Subcutaneous abdominal adipose tissue (tissue), 5 donors: Measurements from ENCODE around the gene FAM193A.
"Not testable (repeated sequence)": the region's sequence is repeated elsewhere in the genome, so short reads cannot be mapped to it uniquely, and the experiment has no call there.

Experiments used
- H3K27ac ChIP-seq: one replicate; pipeline ENCODE4 v1.7.0; 2013; ENCODE audit warnings: low read depth, mild to moderate bottlenecking, inconsistent platforms, low read length, moderate library complexity
- H3K27me3 ChIP-seq, 5 donors: one replicate each; pipeline ENCODE4 v1.7.0; 2013; ENCODE audit warnings: low read length in 5 of 5, inconsistent platforms in 1 of 5; ENCODE audit not compliant: control insufficient read depth in 5 of 5, insufficient read depth in 4 of 5
- H3K36me3 ChIP-seq, 5 donors: one replicate each; pipeline ENCODE4 v1.7.0; 2013; ENCODE audit warnings: low read length in 5 of 5; ENCODE audit not compliant: control insufficient read depth in 5 of 5, insufficient read depth in 5 of 5
- H3K4me1 ChIP-seq, 5 donors: one replicate each; pipeline ENCODE4 v1.7.0; 2013; ENCODE audit warnings: low read length in 5 of 5, mild to moderate bottlenecking in 3 of 5, moderate library complexity in 1 of 5; ENCODE audit not compliant: control insufficient read depth in 5 of 5, insufficient read depth in 5 of 5
- H3K4me3 ChIP-seq, 5 donors: one replicate each; pipeline ENCODE4 v1.7.0; 2013; ENCODE audit warnings: low read length in 5 of 5, low read depth in 1 of 5
- H3K9ac ChIP-seq, 5 donors: one replicate each; pipeline ENCODE4 v1.7.0; 2013; ENCODE audit warnings: low read length in 5 of 5, mild to moderate bottlenecking in 4 of 5, moderate library complexity in 3 of 5
- H3K9me3 ChIP-seq, 5 donors: one replicate each; pipeline ENCODE4 v1.7.0; 2013; ENCODE audit warnings: low read length in 5 of 5; ENCODE audit not compliant: control insufficient read depth in 5 of 5
- donor health status: healthy.
- donor health status: healthy.
- donor health status: healthy.
- donor health status: healthy.
- donor health status: healthy.

FAM193A gene

DNA sequence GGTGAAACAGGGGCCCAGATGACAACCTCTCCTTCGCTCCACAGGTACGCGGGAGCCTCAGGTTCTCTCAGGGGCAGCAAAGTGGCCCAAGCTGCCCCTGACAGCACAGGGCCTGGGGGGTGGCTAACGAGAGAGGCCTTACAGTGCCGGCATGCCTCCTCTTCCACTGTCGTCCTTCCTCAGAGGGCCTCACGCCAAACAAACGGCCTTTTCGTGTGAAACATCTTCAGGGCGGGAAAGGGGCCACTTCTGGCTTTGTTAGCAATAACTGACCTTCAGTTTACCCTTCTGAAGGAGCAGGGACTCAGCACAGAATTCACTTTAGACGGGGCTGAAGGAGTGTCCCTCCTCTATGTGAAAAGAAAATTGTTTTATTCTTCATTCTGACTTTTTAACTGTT lies 21.5 kb upstream of the FAM193A start:
- H3K9ac ChIP-seq, H3K27me3 ChIP-seq, H3K27ac ChIP-seq, H3K9me3 ChIP-seq, H3K4me3 ChIP-seq: not testable (repeated sequence)
- Histone ChIP-seq H3K4me1 (peaks cover 0 to 21% (median 9%) of the 10 kb centered on the region in 5 donors), H3K36me3 (peaks cover 0 to 53% (median 45%) of the 10 kb centered on the region in 5 donors)

DNA sequence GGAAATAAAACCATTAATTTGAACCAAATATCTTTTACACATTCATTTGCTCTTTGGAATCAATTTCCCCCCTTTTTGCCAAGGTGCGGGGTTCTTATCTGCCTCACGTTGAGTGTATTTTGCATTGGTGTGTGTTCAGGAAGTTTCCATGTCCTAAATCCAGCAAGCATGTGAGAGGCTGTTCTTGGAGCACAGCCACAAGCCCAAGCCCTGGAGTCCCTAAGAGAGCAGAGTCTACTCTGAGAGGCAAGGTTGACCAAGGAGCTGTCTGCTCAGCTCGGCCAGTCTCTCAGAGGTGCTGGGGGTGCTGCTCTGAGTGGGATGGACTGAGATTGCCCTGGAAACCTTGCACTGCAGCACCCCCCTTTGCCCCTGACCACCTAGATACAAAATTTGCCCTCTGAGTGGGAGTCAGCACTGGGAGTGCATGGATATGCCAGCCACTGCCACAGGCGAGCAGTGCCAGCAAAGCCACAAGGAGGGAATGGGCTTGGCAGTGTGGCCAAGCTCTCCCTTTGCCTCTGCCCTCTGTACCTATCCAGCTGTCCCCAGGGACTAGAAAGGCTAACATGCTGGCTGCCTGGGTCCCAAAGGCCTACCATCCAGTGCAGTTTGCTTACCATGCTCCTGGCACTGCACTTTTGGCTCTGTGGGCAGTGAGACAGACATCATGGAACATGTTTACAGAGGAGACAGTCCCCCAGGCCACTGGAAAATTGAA lies 20.5 kb upstream of the FAM193A start:
- H3K27me3 ChIP-seq = no peaks in the 10 kb centered on the region
- no peak overlapping the region for H3K4me3 ChIP-seq
- H3K9me3 ChIP-seq = no peaks in the 10 kb centered on the region
- peaks cover 0 to 20% (median 9%) of the 10 kb centered on the region in 5 donors for H3K4me1 ChIP-seq
- H3K36me3 ChIP-seq = peaks cover 0 to 42% (median 37%) of the 10 kb centered on the region in 5 donors
- peak overlapping the region in 1 of 5 donors; percentile 13 for H3K9ac ChIP-seq
- no peak overlapping the region for H3K27ac ChIP-seq

- no peaks in the 10 kb centered on the region for H3K9me3 ChIP-seq
- H3K36me3 ChIP-seq = peaks cover 0 to 39% (median 35%) of the 10 kb centered on the region in 5 donors
- H3K4me3 ChIP-seq = no peak overlapping the region
- no peak overlapping the region for H3K27ac ChIP-seq
- H3K9ac ChIP-seq = no peak overlapping the region
- H3K4me1 ChIP-seq = peaks cover 0 to 20% (median 9%) of the 10 kb centered on the region in 5 donors
- no peaks in the 10 kb centered on the region for H3K27me3 ChIP-seq
These were observed 19.8 kb upstream of the FAM193A start for GRCh38 chr4:2516635-2517034.

DNA sequence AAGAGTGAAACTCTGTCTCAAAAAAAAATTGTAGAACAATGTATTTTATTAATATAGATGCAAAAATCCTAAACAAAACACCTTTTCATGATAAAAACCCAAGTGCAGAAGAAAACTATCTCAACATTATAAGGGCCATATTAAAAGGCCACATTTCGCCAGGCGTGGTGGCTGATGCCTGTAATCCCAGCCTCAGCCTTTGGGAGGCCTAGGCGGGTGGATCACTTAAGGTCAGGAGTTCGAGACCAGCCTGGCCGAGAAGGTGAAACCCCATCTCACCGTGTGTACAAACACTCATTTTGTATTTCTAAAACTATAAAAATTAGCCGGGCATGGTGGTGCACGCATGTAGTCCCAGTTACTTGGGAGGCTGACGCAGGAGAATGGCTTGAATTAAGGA lies 9.9 kb upstream of the FAM193A start:
- H3K27ac ChIP-seq = no peak overlapping the region
- H3K4me3 ChIP-seq = no peak overlapping the region
- H3K27me3 ChIP-seq = no peaks in the 10 kb centered on the region
- no peaks in the 10 kb centered on the region for H3K36me3 ChIP-seq
- no peak overlapping the region for H3K9ac ChIP-seq
- no peaks in the 10 kb centered on the region for H3K4me1 ChIP-seq
- H3K9me3 ChIP-seq = no peaks in the 10 kb centered on the region

GRCh38 chr4:2534904-2535375 lies 1.5 kb upstream of the FAM193A start:
- H3K4me3 ChIP-seq = peak overlapping the region in 4 of 5 donors; percentile 69 to 78 (median 75)
- H3K4me1 ChIP-seq = peaks cover 0 to 35% (median 26%) of the 10 kb centered on the region in 5 donors
- peaks cover 0 to 3% (median 0%) of the 10 kb centered on the region in 5 donors for H3K36me3 ChIP-seq
- H3K9me3 ChIP-seq = no peaks in the 10 kb centered on the region
- H3K9ac ChIP-seq = peak overlapping the region; percentile 75 to 92 (median 90)
- no peaks in the 10 kb centered on the region for H3K27me3 ChIP-seq
- H3K27ac ChIP-seq = peak overlapping the region; percentile 89

DNA sequence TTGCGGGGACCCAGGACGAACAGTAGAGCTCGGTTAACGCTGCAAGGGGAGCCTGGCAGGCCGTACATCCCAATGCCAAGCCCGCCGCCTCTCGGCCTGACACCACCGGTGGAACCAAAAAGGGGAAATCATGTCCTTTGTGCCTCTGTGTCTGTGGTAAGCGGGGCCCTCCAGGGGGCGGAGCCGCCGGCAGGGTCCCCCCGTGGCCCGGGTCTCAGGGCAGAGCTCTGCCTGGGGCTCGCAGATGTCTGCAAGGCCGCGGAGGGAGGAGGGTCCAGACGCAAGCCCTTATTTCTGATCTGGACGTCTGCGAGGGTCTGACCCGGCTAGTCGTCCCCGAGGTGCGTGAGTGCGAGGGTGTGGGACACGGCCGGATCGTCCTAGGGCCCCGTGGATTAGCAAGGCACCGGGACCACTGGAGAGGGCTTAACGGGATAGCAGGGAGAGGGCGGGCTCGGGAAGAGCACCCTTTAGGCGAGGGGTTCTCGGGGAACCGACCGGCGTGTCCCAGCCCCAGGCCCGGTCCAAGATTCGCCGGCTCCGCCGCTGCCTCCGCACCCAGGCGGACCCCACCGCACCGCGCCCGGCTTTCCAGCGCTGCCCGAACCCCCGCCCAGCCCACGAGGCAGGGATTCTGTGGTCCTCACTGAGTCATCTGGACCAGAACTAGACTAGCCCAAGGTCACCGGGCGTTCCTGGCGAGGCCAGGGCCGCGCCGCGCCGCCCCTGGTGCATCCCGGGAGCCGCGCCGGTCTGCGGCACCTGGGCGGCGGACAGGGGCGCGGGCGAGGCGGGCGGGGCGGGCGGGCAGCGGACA lies 863 bp upstream of the FAM193A start:
- H3K27ac ChIP-seq = peak overlapping the region; percentile 89
- H3K9ac ChIP-seq = peak overlapping the region; percentile 75 to 92 (median 90)
- H3K4me1 ChIP-seq = peaks cover 0 to 35% (median 26%) of the 10 kb centered on the region in 5 donors
- no peaks in the 10 kb centered on the region for H3K27me3 ChIP-seq
- H3K9me3 ChIP-seq = no peaks in the 10 kb centered on the region
- peak overlapping the region in 4 of 5 donors; percentile 69 to 78 (median 75) for H3K4me3 ChIP-seq
- peaks cover 0 to 3% (median 0%) of the 10 kb centered on the region in 5 donors for H3K36me3 ChIP-seq

- no peaks in the 10 kb centered on the region for H3K9me3 ChIP-seq
- no peaks in the 10 kb centered on the region for H3K27me3 ChIP-seq
- peaks cover 0 to 3% (median 0%) of the 10 kb centered on the region in 5 donors for H3K36me3 ChIP-seq
- H3K9ac ChIP-seq = peak overlapping the region; percentile 48 to 88 (median 86)
- peak overlapping the region; percentile 65 for H3K27ac ChIP-seq
- H3K4me3 ChIP-seq = peak overlapping the region; percentile 79 to 89 (median 81)
- peaks cover 0 to 35% (median 26%) of the 10 kb centered on the region in 5 donors for H3K4me1 ChIP-seq
These were observed 774 bp downstream of the FAM193A start for GRCh38 chr4:2537011-2537830.

DNA sequence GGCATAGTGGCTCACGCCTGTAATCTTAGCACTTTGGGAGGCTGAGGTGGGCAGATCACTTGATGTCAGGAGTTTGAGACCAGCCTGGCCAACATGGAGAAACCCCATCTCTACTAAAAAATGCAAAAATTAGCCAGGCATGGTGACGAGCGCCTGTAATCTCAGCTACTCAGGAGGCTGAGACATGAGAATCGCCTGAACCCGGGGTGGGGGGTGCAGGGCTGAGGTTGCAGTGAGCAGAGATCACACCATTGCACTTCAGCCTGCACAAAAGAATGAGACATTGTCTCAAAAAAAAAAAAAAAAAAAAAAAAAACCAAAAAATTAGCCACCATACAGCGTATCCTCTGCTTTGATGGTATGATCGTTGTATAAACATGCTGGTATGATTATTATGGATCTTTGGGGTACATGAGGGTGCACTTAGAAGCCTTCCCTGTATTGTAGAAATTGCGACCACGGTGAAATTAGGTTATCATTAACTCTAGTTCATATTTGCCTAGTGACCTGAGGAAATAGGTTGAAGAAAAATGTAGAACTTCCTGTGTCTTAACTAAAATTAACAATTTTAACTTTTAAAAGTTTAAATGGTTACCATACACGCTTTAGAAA lies 7.2 kb downstream of the FAM193A start:
- H3K9ac ChIP-seq, H3K4me3 ChIP-seq, H3K27me3 ChIP-seq, H3K36me3 ChIP-seq, H3K9me3 ChIP-seq, H3K27ac ChIP-seq: not testable (repeated sequence)
- peaks cover 0 to 14% (median 10%) of the 10 kb centered on the region in 5 donors for H3K4me1 ChIP-seq

- no peak overlapping the region for H3K9ac ChIP-seq
- no peaks in the 10 kb centered on the region for H3K27me3 ChIP-seq
- H3K27ac ChIP-seq = no peak overlapping the region
- no peak overlapping the region for H3K4me3 ChIP-seq
- peaks cover 0 to 5% (median 3%) of the 10 kb centered on the region in 5 donors for H3K4me1 ChIP-seq
- H3K9me3 ChIP-seq = no peaks in the 10 kb centered on the region
- peaks cover 0 to 4% (median 0%) of the 10 kb centered on the region in 5 donors for H3K36me3 ChIP-seq
These were observed 9.0 kb downstream of the FAM193A start for GRCh38 chr4:2545321-2546013.
